Hepatocyte (in vitro differentiated cells): Measurements from ENCODE around the gene BRPF3.

Experiments used
- EZH2 ChIP-seq: fragments of 200-600 bp; sonication (generic); IDR thresholded peaks from 2 replicates; pipeline ENCODE4 v1.6.1; 2016; ENCODE audit warnings: antibody characterized with exemption, mild to moderate bottlenecking, borderline replicate concordance
- TF ChIP-seq, protein P1 (sequence below): fragments of 200-600 bp; sonication (generic); IDR thresholded peaks from 2 replicates; pipeline ENCODE4 v1.5.1; 2016; ENCODE audit warnings: antibody characterized with exemption, mild to moderate bottlenecking; ENCODE audit not compliant: poor library complexity

DNA sequence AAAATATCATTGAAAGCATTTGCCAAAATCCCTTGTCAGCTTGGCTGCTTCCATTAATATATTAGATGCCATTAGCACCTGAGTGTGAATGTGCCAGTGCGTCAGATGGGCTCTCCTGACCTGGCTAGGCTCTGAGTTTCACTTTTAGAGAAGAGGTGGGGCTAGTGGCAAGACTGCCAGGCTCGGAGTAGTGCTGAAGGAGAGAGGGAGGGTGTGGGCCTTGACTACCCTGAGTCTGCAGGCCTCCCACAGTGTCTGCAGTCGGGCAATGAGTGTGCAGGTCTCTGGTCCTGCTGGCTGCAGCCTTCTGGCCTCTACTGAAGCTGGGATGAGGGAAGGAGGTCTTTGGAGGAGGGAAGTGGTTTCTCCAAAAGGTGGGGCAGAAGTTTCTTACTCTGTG lies 38.8 kb downstream of the BRPF3 start:
- TF ChIP-seq, protein P1, sequence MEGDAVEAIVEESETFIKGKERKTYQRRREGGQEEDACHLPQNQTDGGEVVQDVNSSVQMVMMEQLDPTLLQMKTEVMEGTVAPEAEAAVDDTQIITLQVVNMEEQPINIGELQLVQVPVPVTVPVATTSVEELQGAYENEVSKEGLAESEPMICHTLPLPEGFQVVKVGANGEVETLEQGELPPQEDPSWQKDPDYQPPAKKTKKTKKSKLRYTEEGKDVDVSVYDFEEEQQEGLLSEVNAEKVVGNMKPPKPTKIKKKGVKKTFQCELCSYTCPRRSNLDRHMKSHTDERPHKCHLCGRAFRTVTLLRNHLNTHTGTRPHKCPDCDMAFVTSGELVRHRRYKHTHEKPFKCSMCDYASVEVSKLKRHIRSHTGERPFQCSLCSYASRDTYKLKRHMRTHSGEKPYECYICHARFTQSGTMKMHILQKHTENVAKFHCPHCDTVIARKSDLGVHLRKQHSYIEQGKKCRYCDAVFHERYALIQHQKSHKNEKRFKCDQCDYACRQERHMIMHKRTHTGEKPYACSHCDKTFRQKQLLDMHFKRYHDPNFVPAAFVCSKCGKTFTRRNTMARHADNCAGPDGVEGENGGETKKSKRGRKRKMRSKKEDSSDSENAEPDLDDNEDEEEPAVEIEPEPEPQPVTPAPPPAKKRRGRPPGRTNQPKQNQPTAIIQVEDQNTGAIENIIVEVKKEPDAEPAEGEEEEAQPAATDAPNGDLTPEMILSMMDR: no peak
- no peak for TF ChIP-seq EZH2
